ENCODE measurements around the gene XPO4. TPM values are rescaled to one million over a fixed set of nuclear protein-coding genes. Genes with fewer than 3 reads are reported as not detected.

XPO4 gene
- total RNA-seq, 3 donors from 2014 or later = 13.1 to 14.6 (median 13.5) TPM

- no peak for TF ChIP-seq CTCF (IDR thresholded peaks at IDR 0.05)
- no peaks in the 10 kb centered on the region for H3K36me3 ChIP-seq (ENCODE audit: low read depth)
- H3K9me3 ChIP-seq = no peaks in the 10 kb centered on the region
- no peaks in the 10 kb centered on the region for H3K4me1 ChIP-seq (ENCODE audit: low read depth)
- intact Hi-C loops (cut with DNase I, micrococcal nuclease) = no loop called here
- ATAC-seq = no peak
- no peak overlapping the region for H3K4me3 ChIP-seq
- no peak for DNase-seq
Measured at GRCh38 chr13:20860844-20861243, 41.7 kb downstream of the XPO4 start.

- ATAC-seq = no peak
- no peak overlapping the region for H3K4me3 ChIP-seq
- no peaks in the 10 kb centered on the region for H3K4me1 ChIP-seq (ENCODE audit: low read depth)
- no peaks in the 10 kb centered on the region for H3K9me3 ChIP-seq
- no peaks in the 10 kb centered on the region for H3K36me3 ChIP-seq (ENCODE audit: low read depth)
- no peak for TF ChIP-seq CTCF (IDR thresholded peaks at IDR 0.05)
- intact Hi-C loops (cut with DNase I, micrococcal nuclease) = no loop called here
- no peak for DNase-seq
Measured at GRCh38 chr13:20856650-20857049, 45.9 kb downstream of the XPO4 start.

DNA sequence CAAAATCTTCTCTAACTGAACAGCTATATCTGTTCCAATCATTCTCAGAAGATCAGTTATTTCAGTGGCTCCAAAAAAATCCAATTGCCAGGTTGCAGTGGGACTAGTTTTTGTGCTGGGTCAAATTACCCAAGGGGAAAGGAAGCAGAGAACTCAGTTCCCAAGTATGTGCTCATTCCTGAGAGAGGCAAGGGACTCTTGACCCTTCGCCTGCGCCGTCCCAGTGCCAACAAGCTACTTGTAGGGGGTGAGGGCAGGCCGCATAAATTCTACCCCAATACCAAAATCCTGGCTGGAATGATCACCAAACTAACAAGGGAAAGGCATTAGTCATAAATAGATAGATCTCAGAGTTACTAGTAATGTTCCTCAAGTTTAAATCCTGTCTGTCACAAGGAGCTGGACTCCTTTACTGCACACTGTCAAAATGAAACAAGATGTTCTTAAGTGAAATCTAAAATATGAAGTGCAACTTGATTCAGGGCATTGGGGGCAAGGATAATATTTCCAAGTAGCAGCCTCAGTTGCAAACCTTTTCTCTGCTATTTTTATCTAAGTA is 50.6 kb downstream of the XPO4 start:
- ATAC-seq (no peak), DNase-seq (no peak)
- no peak for TF ChIP-seq CTCF (IDR thresholded peaks at IDR 0.05)
- Histone ChIP-seq H3K4me3 (no peak overlapping the region), H3K36me3 (ENCODE audit: low read depth) (no peaks in the 10 kb centered on the region), H3K4me1 (ENCODE audit: low read depth) (peaks cover 14% of the 10 kb centered on the region), H3K9me3 (no peaks in the 10 kb centered on the region)
- intact Hi-C loops (cut with DNase I, micrococcal nuclease) = no loop called here

DNA sequence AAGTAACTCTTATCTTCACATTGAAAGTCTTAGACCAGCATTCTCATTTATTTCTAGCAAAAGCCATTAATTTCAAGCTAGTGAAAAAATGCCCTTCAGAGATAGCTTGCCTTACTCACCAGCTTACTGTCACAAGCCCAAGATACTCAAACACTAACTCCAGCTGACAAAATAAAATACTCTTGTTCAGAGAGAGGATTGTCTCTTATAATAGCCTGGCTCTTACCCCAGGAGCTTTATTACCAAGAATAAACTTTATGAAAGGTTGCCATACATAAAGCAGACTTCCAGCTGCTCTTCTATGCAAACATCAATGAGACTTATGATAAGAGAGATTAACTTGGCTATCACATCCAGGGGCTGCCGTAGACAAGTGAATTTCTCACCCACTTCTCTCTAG is 53.6 kb downstream of the XPO4 start:
- Histone ChIP-seq H3K4me1 (ENCODE audit: low read depth) (peaks cover 14% of the 10 kb centered on the region), H3K4me3 (no peak overlapping the region), H3K36me3 (ENCODE audit: low read depth) (no peaks in the 10 kb centered on the region), H3K9me3 (no peaks in the 10 kb centered on the region)
- TF ChIP-seq CTCF (IDR thresholded peaks at IDR 0.05) = no peak
- no peak for ATAC-seq
- intact Hi-C loops (cut with DNase I, micrococcal nuclease) = no loop called here
- DNase-seq = no peak

DNA sequence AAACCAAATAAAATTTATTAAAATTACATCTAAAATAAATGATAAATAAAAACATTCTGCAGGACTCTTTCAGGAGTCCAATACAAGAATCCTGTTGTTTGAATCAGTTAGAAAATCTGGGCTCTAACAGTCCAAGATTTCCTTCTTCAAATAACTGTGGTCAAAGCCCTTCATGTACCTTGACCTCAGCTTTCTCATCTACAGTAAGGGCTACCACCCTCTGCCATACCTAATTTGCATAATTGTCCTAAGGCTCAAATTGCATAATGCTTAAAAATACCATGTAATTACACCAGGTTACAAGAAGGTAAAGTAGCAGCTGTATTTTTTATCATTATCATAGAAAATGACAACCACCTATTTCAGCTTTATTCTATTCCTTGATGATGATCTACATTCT is 54.3 kb downstream of the XPO4 start:
- ATAC-seq (peak; percentile 68), DNase-seq (no peak)
- H3K36me3 ChIP-seq (ENCODE audit: low read depth) = no peaks in the 10 kb centered on the region
- intact Hi-C loops (cut with DNase I, micrococcal nuclease) = no loop called here
- peaks cover 14% of the 10 kb centered on the region for H3K4me1 ChIP-seq (ENCODE audit: low read depth)
- H3K9me3 ChIP-seq = no peaks in the 10 kb centered on the region
- TF ChIP-seq CTCF (IDR thresholded peaks at IDR 0.05) = no peak
- H3K4me3 ChIP-seq = no peak overlapping the region

DNA sequence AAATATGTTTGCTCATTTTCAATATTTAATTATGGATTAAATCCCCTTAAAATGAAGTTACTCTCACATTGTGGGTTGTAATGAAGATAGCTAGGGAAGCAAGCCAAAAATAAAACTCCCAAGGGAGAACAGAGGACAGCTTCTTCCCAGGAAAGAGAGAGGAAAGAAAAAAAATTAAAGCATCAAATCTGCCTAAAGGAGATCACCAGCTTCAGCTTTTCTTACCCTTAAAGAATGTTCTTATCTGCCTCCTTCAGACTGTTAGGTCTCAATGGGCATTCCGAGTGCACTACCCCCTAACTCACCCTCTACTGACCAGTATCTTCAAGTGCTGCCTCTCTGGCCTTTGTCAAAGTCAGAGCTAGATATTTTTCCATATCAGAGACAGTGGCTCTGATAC is 55.2 kb downstream of the XPO4 start:
- H3K36me3 ChIP-seq (ENCODE audit: low read depth) = no peaks in the 10 kb centered on the region
- no peak for TF ChIP-seq CTCF (IDR thresholded peaks at IDR 0.05)
- no peak for ATAC-seq
- DNase-seq = no peak
- H3K4me3 ChIP-seq = no peak overlapping the region
- intact Hi-C loops (cut with DNase I, micrococcal nuclease) = no loop called here
- H3K4me1 ChIP-seq (ENCODE audit: low read depth) = peaks cover 14% of the 10 kb centered on the region
- no peaks in the 10 kb centered on the region for H3K9me3 ChIP-seq

Data from mucosa of descending colon (tissue), 3 donors.